HG03342 (cell line): ENCODE results near the gene AQP6.

Experiments
- ATAC-seq: cut with Tn5 transposase; IDR thresholded peaks from one replicate; pipeline ENCODE4 v1.9.1; 2021; ENCODE audit warnings: mild to moderate bottlenecking, moderate library complexity; ENCODE audit not compliant: unreplicated experiment

The AQP6 gene

DNA sequence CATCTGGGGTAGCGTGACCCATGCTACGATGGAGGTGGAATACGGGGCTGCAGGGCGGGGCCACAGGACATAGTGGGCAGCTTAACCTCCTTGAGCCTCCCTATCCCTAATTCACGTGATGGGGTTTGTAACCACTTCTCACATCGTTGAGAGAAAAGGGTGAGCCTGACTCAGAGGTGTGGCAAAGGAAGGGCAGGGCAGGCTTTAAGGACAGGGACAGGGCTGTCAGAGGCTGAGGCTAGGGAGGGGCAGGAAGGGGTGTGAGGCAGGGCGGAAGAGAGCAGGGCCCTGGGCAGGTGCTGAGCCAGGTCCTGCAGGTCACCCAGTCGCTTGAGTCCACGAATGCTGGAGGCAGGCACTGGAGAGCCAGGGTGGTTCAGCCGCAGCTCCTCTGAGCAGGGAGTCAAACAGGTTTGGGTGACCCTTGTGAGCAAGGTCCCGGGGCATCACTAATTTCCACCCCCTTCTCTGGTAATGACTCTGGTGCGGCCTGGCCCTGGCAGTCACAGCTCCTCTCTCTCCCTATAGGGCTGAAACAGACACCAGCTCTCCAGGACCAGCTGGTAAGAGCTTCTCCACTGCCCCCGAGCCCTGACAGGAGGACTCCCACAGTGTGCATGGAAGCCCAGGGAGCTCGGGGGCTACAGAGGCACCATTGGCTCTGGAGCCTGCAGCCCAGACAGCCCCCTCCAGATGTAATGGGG is 29.7 kb upstream of the AQP6 start:
- no peak for ATAC-seq

GRCh38 chr12:49943625-49943960 is 29.2 kb upstream of the AQP6 start:
- ATAC-seq: no peak

DNA sequence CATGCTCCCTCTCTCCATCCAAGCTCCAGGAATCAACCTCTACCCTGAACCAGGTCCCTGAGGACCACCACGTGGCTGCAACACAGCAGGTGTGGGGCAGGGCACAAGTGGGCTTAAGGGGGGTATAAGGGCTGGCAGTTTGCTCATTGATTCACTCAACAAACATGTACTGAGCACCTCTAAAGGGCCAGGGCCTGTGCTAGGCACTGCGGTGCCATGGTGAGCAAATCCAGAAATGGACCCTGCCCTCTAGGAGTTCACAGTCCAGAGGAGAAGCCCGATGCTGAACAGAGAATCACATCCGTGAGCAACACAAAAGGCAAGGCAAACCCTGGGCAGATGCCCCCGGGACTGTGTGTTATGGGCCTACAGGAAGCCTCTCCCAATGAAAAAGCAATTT is 28.7 kb upstream of the AQP6 start:
- no peak for ATAC-seq

GRCh38 chr12:49944718-49945117 is 28.0 kb upstream of the AQP6 start:
- ATAC-seq: no peak

DNA sequence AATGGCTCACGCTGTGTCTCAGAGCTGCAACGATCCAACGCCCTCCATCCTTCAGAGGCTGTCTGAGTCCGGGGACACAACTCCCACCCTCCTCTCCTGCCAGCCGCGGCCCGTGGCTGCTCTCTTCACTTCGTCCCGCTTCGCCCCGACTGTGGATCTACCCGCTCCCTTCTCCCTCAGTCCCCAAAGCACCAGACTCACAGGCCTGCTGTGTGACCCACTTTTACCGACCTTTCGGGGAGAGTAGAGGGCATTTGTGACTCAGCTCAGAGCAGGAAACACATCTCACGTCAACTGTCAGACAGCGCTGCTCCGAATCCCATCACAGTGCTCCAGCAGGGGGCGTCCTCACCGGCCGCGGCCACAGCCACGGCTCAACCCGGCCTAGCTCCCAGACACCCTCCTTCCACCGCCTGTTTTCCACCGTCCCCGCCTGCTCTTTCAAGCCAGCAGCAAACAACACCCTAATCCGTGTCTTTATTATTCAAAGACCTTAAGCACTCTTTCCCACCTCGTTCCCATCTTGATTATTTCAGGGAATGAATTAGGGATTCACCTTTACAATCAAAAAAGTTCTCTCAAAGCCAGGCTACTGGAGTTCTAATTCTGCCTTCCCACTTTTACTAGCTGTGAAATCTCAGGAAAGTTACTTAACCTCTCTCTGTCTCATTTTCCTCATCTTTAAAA is 27.2 kb upstream of the AQP6 start:
- no peak for ATAC-seq

DNA sequence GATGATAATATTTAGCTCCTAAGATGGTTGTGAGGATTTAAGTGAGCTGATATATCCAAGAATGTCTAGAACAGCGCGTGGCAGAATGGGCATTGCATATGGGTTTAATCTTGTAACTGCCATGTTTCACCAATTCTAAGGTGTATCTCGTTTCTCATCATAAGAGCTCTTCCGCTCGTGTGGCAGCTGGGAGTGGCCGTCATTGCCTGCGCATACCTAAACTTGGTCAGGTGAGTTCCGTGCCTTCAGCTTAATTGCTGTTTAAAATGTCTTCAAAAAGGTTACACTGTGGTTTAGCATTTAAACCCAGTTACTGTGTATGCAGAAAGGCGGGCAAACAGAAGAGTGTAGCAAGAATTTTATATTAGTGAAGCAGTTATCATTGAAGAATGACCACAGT is 26.7 kb upstream of the AQP6 start:
- ATAC-seq: no peak

- no peak for ATAC-seq
Measured at GRCh38 chr12:49946497-49946896, 26.2 kb upstream of the AQP6 start.

GRCh38 chr12:49947593-49948226 is 25.0 kb upstream of the AQP6 start:
- ATAC-seq: no peak

- ATAC-seq: no peak
Measured at GRCh38 chr12:49948866-49949845, 23.6 kb upstream of the AQP6 start.

DNA sequence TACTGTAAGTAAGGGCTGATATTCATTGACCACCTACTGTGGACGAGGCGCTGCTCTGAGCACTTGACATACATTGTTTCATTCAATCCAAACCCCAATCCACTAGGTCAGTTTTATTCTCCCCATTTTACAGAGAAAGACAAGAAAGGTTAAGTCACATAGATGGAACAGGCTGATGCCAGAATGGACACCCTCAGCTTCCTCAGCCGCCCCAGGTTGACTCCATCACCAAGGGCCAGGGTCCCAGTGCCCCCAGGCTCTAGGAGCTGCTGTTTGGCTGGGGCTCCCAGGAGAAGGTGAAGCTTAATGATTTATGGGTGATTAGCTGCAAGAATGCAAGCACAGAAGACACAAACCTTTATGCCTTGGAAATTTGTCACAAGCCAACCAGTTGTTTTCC is 22.9 kb upstream of the AQP6 start:
- no peak for ATAC-seq

- no peak for ATAC-seq
Measured at GRCh38 chr12:49950273-49951251, 22.2 kb upstream of the AQP6 start, which contains the start of gene AQP2. Gene AQP2, plus strand, starts transcription at chr12:49950737. Its CDS starts 94 bp downstream, at chr12:49950831.

- ATAC-seq: no peak
Measured at GRCh38 chr12:49951411-49952240, 21.1 kb upstream of the AQP6 start.

GRCh38 chr12:49952391-49953055 is 20.2 kb upstream of the AQP6 start:
- ATAC-seq: no peak

DNA sequence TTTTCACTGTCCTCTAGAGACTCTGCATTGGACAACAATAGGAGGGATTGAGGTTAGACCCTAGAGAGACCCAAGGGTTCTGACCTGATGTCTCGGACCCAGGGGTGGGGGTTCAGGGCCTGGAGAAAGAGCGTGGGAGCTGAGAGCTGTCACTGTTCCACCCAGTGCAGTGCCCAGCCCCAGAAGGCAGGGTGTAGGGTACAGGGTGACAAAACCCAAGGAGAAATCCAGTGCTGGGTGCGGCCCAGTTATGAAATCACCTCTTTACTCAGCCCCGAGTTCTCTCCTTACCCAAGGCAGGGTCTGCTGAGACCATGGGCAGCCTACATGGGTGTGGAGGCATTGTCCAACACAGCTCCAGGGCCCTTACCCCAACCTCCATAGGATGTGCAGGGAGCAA is 19.6 kb upstream of the AQP6 start:
- no peak for ATAC-seq

DNA sequence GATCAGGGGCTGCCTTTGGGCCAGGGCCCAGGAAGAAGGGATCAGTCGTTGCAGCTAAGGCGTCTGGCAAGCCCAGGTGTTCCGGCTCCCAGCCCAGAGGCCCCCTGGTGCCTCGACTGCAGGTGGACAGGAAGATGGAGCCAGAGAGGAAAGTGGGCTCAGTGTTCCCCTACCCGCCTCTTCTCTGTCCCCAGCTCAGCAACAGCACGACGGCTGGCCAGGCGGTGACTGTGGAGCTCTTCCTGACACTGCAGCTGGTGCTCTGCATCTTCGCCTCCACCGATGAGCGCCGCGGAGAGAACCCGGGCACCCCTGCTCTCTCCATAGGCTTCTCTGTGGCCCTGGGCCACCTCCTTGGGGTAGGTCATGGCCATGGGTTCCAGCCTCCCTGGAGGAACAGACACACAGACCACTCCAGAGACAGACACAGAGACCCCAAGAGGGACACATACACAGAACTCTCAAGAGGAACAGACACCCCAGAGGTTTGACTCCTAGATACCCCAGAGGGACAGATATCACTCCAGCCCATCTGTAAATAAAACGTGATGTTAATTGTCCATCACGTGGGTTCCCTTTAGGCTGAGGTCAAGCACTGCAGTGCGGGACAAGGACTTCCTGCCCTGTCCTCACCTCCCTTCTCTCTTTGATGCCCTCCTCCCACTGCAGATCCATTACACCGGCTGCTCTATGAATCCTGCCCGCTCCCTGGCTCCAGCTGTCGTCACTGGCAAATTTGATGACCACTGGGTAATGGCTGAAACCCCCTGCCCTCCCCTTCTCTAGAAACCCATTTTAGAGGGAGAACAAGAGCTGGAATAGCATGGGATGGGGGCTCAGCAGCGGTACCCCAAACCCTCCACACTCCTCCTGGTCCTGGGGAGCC is 18.5 kb upstream of the AQP6 start:
- no peak for ATAC-seq

DNA sequence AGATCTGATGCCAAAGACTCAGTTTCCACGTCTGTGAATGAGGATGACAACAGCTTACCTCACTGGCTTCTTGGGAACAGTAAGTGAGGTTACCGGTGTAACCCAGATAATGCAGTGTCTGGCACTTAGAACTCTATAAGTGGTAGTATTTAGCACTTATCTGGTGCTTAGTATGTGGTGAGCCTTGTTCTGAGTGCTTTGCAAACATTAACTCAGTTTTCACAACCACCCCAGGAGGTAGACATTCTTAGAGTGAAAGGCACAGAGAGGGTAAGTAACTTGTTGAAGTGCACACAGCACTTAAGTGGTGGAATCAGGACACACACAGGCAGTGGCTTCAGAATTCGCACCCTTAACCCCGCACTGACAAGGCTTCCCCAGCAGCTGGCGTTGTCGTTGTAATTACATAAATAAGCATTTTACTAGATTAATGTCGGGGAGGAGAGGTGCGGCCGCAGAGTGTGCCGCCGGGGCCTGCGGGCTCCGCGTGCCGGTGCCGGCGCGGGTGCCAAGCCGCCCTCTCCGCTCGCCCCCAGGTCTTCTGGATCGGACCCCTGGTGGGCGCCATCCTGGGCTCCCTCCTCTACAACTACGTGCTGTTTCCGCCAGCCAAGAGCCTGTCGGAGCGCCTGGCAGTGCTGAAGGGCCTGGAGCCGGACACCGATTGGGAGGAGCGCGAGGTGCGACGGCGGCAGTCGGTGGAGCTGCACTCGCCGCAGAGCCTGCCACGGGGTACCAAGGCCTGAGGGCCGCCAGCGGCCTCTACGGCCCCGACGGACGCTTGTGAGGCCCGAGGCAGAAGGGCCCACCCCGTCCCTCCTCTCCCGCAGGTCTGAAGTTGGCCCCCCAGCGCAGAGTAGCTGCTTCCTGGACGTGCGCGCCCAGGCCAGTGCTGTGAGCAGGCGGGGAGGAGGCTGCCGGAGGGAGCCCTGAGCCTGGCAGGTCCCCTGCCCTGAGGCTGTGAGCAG is 17.6 kb upstream of the AQP6 start:
- no peak for ATAC-seq
